ENCODE results near the gene LEP. TPM values are rescaled to one million over a fixed set of nuclear protein-coding genes. Genes with fewer than 3 reads are reported as not detected.

LEP gene
- total RNA-seq, 1 experiment from 2014 or later, result not detected

GRCh38 chr7:128217967-128218652 is 23.0 kb upstream of the LEP start:
- no peaks in the 10 kb centered on the region for H3K9me3 Mint-ChIP-seq (ENCODE audit: unreplicated experiment)
- Histone ChIP-seq H3K9me3 (no peaks in the 10 kb centered on the region), H3K36me3 (ENCODE audit: control insufficient read depth, insufficient read depth, low read length) (no peaks in the 10 kb centered on the region), H3K4me1 (0 out of 2 replicates have a peak, but pooled peaks cover 5% of the 10 kb centered on the region), H3K4me3 (ENCODE audit: low read depth, low read length) (no peak overlapping the region), H3K27me3 (replicated peaks; ENCODE audit: control insufficient read depth, insufficient read depth, low read length) (no peaks in the 10 kb centered on the region; the same call in none of the 2 replicates)
- intact Hi-C loops (cut with micrococcal nuclease; ENCODE audit: unreplicated experiment), result no loop called here
- CTCF ChIA-PET, result no interaction called here
- BruUV-seq (replicated peaks), result no TSS peak
- H3K27ac Mint-ChIP-seq (ENCODE audit: unreplicated experiment), result no peak overlapping the region
- H3K4me3 Mint-ChIP-seq (ENCODE audit: unreplicated experiment), result no peak overlapping the region
- H3K4me1 Mint-ChIP-seq (ENCODE audit: low read depth, unreplicated experiment), result no peaks in the 10 kb centered on the region
- DNase-seq, result no peak
- POLR2A ChIA-PET, result no interaction called here
- no peaks in the 10 kb centered on the region for H3K36me3 Mint-ChIP-seq (ENCODE audit: insufficient read depth, unreplicated experiment)
- TF ChIP-seq, protein P1, sequence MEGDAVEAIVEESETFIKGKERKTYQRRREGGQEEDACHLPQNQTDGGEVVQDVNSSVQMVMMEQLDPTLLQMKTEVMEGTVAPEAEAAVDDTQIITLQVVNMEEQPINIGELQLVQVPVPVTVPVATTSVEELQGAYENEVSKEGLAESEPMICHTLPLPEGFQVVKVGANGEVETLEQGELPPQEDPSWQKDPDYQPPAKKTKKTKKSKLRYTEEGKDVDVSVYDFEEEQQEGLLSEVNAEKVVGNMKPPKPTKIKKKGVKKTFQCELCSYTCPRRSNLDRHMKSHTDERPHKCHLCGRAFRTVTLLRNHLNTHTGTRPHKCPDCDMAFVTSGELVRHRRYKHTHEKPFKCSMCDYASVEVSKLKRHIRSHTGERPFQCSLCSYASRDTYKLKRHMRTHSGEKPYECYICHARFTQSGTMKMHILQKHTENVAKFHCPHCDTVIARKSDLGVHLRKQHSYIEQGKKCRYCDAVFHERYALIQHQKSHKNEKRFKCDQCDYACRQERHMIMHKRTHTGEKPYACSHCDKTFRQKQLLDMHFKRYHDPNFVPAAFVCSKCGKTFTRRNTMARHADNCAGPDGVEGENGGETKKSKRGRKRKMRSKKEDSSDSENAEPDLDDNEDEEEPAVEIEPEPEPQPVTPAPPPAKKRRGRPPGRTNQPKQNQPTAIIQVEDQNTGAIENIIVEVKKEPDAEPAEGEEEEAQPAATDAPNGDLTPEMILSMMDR (IDR thresholded peaks at IDR 0.05; ENCODE audit: insufficient read depth in 1 of 2, low read depth in 1 of 2, low read length in 1 of 2, severe bottlenecking in 1 of 2, unreplicated experiment in 1 of 2), result peak in 1 of 2 experiments; percentile 38
- H3K27me3 Mint-ChIP-seq (ENCODE audit: insufficient read depth, unreplicated experiment), result peaks cover 23% of the 10 kb centered on the region

- Mint-ChIP-seq H3K27ac (ENCODE audit: unreplicated experiment) (no peak overlapping the region), H3K9me3 (ENCODE audit: unreplicated experiment) (no peaks in the 10 kb centered on the region), H3K4me1 (ENCODE audit: low read depth, unreplicated experiment) (no peaks in the 10 kb centered on the region), H3K36me3 (ENCODE audit: insufficient read depth, unreplicated experiment) (no peaks in the 10 kb centered on the region), H3K4me3 (ENCODE audit: unreplicated experiment) (no peak overlapping the region), H3K27me3 (ENCODE audit: insufficient read depth, unreplicated experiment) (peaks cover 18% of the 10 kb centered on the region)
- H3K9me3 ChIP-seq, result no peaks in the 10 kb centered on the region
- POLR2A ChIA-PET, result no interaction called here
- no peak for DNase-seq
- CTCF ChIA-PET, result no interaction called here
- TF ChIP-seq, protein P1 (IDR thresholded peaks at IDR 0.05; ENCODE audit: insufficient read depth in 1 of 2, low read depth in 1 of 2, low read length in 1 of 2, severe bottlenecking in 1 of 2, unreplicated experiment in 1 of 2), result no peak
- no peaks in the 10 kb centered on the region for H3K36me3 ChIP-seq (ENCODE audit: control insufficient read depth, insufficient read depth, low read length)
- intact Hi-C loops (cut with micrococcal nuclease; ENCODE audit: unreplicated experiment), result no loop called here
- no peaks in the 10 kb centered on the region; the same call in none of the 2 replicates for H3K27me3 ChIP-seq (replicated peaks; ENCODE audit: control insufficient read depth, insufficient read depth, low read length)
- no peak overlapping the region for H3K4me3 ChIP-seq (ENCODE audit: low read depth, low read length)
- 0 out of 2 replicates have a peak, but pooled peaks cover 5% of the 10 kb centered on the region for H3K4me1 ChIP-seq
- BruUV-seq (replicated peaks), result no TSS peak
These were observed 21.4 kb upstream of the LEP start for GRCh38 chr7:128219636-128220035.

DNA sequence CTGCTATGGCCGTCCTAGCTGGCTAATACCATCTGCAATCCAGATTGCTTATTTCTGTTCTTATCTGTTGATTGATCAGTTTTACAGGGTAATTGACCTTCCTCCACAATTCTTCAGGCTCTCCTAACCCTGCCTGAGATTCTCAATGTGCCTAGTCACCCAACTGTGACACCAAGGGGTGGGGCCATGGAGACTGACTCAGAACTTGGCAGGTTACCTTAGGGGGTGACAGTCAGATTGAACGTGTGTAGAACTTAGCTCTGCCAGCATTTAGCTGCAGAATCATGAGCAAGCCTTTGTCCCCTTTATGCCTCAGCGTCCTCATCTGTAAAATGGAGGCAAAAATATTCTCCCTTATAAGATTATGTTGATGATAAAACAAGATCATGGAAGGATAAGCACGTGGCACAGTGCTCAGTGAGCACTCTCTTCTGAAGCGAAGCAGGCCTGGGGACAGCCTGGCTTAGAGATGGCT is 19.1 kb upstream of the LEP start:
- ChIA-PET CTCF (no interaction called here), POLR2A (no interaction called here)
- no peak overlapping the region for H3K27ac Mint-ChIP-seq (ENCODE audit: unreplicated experiment)
- H3K9me3 ChIP-seq, result no peaks in the 10 kb centered on the region
- no peaks in the 10 kb centered on the region for H3K4me1 ChIP-seq
- H3K36me3 ChIP-seq (ENCODE audit: control insufficient read depth, insufficient read depth, low read length), result no peaks in the 10 kb centered on the region
- TF ChIP-seq, protein P1 (IDR thresholded peaks at IDR 0.05; ENCODE audit: insufficient read depth in 1 of 2, low read depth in 1 of 2, low read length in 1 of 2, severe bottlenecking in 1 of 2, unreplicated experiment in 1 of 2), result no peak
- no peak overlapping the region for H3K4me3 Mint-ChIP-seq (ENCODE audit: unreplicated experiment)
- no peaks in the 10 kb centered on the region for H3K4me1 Mint-ChIP-seq (ENCODE audit: low read depth, unreplicated experiment)
- DNase-seq, result no peak
- H3K4me3 ChIP-seq (ENCODE audit: low read depth, low read length), result no peak overlapping the region
- intact Hi-C loops (cut with micrococcal nuclease; ENCODE audit: unreplicated experiment), result no loop called here
- peaks cover 32% of the 10 kb centered on the region for H3K27me3 Mint-ChIP-seq (ENCODE audit: insufficient read depth, unreplicated experiment)
- no peaks in the 10 kb centered on the region; the same call in none of the 2 replicates for H3K27me3 ChIP-seq (replicated peaks; ENCODE audit: control insufficient read depth, insufficient read depth, low read length)
- H3K9me3 Mint-ChIP-seq (ENCODE audit: unreplicated experiment), result peaks cover 8% of the 10 kb centered on the region
- H3K36me3 Mint-ChIP-seq (ENCODE audit: insufficient read depth, unreplicated experiment), result no peaks in the 10 kb centered on the region
- BruUV-seq (replicated peaks), result no TSS peak
